Activated T-cell treated with anti-CD3 and anti-CD28 coated beads for 1 hour (primary cell): ENCODE results near the gene PHPT1.

Experiments
- DNase-seq: peaks from one replicate; pipeline ENCODE4 v3.0.0-alpha.2; 2020; ENCODE audit warnings: low read depth

Gene PHPT1

DNA sequence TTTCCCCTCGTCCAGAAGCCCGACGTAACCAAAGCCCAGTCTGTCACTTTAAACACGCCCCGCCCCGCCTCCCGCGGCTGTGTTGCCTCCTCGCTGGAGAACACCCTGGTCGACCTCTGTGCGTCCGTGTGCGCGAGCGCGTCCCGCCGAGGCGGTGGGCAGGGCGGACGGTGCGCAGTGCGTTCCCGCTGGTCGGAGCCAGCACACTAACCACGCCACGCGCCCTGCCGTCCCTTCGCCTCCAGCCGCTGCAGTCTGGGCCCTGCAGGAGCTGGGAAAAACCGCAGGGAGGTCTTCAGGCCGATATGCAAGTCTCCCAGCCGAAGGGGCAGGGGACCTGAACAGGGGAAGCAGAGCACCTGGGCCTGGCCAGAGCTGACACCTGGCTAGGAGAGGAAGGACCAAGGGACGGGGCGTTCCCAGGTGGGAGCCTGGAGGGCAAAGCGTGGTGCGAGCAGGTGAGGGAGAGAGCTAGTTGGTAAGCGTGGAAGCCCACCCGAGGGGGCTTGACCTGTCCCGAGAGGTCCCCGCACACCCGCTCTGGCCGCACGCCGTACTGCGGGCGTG is 1.3 kb upstream of the PHPT1 start:
- DNase-seq = peak; percentile 50

DNA sequence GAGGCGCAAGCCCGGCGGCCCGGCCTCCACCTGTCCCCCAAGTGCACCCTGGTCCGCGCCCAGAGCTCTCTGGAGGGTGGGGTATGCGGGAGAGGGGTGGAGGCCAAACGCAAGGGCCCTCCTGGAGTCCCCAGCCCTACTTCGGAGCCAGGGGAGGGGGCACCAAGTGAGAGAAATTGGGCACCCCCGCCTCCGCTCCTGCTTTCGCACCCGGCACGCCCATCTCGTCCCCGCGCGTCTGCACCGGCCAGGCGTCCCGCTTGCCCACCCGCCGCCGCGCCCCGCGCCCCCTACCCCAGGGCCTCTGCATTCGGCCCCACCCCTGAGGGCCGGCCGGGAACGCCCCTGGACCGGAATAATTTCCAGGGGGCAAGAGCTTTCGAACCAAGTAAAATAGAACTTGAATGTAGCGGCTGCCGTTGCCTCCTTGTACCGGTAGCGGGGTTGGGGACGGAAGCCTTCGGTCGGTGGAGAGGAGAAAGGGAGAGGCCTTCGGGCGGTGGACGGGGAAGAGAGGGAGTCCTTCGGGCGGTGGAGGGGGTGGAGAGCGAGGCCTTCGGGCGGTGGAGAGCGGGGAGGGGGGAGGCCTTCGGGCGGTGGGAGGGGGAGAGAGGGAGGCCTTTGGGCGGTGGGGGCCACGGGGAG is 694 bp upstream of the PHPT1 start:
- DNase-seq = no peak

DNA sequence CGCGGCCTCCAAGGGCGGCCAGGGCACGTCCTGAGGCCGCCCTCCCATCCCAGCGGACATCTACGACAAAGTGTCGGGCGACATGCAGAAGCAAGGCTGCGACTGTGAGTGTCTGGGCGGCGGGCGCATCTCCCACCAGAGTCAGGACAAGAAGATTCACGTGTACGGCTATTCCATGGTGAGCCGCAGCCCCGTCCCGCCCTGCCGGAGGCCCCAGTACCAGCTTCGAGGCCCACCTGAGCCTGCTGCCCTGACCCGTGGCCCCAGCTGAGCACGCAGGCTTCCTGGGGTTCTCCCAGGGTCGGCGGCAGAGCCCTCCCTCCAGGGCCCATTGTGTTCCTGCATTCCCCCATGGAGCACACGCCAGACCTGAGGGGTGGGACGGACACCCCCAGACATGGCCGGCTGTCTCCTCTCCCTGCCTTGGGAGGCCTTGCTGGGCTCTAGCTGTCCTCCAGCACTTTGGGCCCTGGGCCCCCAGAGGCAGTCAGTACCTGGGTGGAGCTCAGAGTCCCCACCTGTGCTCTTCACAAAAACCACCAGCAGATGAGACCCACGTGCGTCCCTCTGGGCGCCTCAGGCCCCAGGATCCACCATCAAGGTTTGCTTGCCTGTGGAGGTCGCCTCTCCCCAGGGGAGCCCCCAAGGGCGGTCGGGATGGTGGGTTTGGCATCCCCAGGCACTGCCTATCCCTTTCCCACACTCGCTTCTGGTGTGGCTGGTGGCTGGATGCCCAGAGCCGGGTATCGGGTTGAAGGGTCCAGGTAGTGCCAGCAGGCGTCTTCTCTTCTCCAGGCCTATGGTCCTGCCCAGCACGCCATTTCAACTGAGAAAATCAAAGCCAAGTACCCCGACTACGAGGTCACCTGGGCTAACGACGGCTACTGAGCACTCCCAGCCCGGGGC is 1.0 kb downstream of the PHPT1 start:
- no peak for DNase-seq

DNA sequence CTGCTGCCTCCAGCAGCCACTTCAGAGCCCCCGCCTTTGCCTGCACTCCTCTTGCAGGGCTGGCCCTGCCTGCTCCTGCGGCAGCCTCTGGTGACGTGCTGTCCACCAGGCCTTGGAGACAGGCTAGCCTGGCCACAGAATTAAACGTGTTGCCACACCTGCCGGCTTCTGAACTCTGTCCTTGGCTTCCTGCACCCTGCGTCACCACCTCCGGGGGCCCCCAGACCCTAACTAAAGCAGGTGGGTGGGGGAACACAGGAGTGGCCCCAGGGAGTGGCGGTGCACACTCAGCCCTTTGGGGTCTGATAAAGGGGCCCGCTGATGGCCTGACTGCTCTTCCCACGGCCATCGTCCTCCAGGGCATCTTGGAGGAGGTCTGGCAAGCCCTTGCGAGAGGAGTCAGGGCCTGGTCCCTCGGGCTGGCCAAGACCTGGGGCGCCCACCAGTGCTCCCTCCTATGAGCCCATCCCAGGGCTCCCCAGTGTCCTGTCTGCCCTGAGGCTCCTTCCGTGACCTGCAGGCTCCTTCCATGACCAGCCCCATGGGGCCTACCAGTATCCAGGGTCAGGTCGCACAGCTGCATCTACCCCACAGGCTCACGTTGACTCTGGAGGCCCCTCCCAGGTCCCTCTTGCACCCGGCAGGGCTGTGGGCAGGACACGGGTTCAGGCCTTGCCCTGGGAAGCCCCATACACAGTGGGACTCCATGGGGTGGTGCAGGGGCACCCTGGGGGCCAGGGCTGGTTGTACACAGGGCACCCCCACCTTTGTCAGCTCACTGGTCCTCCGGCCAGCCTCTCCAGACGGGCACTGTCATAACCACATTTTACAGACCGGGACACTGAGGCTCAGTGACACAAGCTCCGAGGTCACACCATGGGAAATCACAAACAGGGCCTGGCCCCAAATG is 1.9 kb downstream of the PHPT1 start:
- DNase-seq = no peak

DNA sequence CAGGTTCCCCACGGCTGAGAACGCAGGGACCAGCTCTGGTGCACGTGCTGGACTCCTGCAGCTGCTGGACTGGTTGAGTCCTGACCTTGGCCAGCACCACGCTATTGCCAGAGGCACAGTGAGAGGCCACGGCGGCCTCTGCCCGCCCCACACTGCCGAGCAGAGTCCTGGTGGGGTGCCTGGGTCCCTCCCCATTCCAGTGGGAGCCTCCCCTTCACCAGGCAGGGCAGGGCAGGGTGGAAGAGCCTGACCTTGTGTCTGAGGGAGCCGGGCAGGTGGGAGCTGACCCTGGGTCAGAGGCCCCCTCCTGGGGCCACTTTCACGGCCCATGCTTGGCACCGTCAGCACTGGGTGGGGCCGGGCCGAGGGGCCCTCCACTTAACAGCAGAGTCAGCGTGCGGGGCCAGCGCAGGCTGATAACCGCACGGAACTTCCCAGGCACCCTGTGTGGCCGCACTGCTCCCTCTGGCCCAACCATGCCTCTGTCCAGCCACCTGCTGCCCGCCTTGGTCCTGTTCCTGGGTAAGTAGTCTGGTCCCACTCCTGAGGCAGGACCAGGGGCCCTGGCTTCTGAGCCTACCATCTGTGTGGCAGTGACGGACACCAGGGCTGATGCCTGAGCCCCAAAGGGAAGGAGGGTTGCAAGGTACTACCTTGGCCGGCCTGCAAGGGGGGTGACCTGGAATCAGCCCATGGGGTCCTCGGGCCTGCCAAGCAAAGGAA is 2.9 kb downstream of the PHPT1 start, which contains the start of gene MAMDC4:
MAMDC4 (plus strand) TSS at position 406 of the 723 bp plus-strand sequence; CDS start at position 477, 71 bp downstream.
- DNase-seq = no peak

DNA sequence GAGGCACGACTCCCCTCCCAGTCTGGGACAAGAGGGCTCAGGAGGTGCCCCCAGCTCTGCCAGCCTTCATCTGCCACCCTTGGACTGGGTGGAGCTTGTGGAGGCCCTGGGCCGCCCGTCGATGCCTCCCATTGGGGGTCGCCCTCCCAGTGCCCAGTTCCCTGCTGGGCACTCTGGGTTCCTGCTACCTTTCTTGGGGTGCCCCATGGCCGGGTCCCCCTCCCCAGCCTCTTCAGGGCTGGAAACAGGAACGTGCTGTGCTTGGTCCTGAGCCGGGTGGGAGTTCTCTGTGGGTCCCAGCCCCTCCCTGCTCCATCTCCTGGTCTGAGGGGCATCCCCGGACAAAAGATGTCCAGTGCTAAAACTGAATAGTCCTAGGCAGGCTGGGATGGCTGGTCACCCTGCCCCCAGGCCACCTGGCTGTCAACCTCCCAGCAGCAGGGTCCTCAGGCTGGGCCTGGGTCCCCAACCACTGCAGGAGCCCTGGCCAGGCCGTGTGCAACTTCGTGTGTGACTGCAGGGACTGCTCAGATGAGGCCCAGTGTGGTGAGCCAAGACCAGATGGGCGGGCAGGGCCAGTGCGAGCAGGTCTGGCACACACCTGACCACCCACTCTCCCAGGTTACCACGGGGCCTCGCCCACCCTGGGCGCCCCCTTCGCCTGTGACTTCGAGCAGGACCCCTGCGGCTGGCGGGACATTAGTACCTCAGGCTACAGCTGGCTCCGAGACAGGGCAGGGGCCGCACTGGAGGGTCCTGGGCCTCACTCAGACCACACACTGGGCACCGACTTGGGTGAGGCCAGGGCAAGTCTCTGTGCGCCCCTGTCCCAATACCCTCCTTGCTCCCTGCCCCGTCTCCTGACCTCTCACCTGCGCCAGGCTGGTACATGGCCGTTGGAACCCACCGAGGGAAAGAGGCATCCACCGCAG is 3.7 kb downstream of the PHPT1 start:
- DNase-seq = no peak

DNA sequence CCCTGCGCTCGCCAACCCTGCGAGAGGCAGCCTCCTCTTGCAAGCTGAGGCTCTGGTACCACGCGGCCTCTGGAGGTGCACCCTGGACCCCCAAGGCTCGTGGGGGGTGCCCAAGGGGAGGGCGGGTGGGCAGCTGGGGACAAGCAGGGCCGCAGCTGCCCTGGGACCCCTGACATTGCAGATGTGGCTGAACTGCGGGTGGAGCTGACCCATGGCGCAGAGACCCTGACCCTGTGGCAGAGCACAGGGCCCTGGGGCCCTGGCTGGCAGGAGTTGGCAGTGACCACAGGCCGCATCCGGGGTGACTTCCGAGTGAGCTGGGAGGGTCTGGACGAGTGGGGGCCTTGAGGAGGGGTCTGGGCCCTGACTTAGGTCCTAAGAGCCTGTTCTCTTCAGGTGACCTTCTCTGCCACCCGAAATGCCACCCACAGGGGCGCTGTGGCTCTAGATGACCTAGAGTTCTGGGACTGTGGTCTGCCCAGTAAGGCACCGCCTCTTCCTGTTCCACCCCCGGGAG is 4.4 kb downstream of the PHPT1 start:
- no peak for DNase-seq

DNA sequence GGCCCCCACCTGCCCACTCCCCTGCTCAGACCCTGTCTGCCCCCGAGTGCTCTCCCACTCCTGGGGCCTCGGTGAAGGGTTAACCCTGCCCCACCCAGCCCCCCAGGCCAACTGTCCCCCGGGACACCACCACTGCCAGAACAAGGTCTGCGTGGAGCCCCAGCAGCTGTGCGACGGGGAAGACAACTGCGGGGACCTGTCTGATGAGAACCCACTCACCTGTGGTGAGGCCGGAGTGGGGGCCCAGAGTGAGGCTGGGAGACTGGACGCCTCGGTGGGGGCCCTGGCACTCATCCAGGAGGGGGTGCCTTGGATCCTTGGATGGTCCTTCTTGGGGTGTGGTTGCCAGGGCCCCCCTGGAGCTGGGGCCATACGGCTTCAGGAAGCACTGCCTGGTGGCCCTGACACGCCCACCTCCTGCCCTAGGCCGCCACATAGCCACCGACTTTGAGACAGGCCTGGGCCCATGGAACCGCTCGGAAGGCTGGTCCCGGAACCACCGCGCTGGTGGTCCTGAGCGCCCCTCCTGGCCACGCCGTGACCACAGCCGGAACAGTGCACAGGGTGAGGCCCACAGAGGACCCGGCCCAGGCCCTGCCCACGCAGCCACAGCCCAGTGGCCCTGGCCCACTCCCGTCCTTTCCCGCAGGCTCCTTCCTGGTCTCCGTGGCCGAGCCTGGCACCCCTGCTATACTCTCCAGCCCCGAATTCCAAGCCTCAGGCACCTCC is 5.1 kb downstream of the PHPT1 start:
- DNase-seq = no peak

DNA sequence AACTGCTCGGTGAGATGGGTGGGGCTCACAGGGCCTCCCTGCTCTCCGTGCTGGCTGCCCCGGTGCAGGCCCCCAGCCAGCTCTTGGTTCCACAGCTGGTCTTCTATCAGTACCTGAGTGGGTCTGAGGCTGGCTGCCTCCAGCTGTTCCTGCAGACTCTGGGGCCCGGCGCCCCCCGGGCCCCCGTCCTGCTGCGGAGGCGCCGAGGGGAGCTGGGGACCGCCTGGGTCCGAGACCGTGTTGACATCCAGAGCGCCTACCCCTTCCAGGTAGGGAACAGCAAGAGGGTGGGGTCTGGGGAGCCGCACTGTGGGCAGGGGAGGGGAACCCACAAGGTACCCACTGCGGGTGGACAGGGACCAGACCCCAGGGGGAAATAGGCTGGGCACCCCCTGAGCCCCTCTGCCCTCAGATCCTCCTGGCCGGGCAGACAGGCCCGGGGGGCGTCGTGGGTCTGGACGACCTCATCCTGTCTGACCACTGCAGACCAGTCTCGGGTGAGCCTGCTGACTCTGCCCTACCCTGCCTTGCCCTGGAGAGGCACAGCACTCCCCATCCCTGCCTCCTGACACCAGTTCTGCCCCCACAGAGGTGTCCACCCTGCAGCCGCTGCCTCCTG is 5.7 kb downstream of the PHPT1 start:
- DNase-seq = no peak

DNA sequence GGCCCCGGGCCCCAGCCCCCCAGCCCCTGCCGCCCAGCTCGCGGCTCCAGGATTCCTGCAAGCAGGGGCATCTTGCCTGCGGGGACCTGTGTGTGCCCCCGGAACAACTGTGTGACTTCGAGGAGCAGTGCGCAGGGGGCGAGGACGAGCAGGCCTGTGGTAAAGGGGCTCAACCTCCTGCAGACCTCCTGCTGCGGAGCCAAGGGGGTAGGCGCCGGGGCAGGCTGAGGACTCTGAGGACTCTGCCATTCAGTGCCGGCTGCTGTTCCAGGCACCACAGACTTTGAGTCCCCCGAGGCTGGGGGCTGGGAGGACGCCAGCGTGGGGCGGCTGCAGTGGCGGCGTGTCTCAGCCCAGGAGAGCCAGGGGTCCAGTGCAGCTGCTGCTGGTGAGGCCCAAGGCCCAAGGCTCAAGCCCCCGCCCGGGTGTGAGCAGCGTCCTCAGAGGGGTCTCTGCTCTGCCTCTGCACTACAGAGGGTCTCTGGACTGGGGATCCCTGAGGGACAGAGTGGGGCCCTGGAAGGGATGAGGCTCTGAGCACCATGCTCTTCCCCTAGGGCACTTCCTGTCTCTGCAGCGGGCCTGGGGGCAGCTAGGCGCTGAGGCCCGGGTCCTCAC is 6.4 kb downstream of the PHPT1 start:
- no peak for DNase-seq

DNA sequence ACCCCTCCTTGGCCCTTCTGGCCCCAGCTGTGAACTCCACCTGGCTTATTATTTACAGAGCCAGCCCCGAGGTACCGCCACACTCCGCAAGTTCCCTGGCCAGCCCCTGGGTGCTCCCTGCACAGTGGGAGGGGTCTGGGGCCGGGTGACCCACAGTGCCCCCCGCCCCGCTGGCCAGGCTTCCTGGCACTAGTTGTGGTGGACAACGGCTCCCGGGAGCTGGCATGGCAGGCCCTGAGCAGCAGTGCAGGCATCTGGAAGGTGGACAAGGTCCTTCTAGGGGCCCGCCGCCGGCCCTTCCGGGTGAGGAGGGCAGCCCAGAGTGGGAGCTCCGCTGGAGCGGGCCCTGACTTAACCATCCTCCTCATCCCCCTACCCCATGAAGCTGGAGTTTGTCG is 6.9 kb downstream of the PHPT1 start:
- no peak for DNase-seq

DNA sequence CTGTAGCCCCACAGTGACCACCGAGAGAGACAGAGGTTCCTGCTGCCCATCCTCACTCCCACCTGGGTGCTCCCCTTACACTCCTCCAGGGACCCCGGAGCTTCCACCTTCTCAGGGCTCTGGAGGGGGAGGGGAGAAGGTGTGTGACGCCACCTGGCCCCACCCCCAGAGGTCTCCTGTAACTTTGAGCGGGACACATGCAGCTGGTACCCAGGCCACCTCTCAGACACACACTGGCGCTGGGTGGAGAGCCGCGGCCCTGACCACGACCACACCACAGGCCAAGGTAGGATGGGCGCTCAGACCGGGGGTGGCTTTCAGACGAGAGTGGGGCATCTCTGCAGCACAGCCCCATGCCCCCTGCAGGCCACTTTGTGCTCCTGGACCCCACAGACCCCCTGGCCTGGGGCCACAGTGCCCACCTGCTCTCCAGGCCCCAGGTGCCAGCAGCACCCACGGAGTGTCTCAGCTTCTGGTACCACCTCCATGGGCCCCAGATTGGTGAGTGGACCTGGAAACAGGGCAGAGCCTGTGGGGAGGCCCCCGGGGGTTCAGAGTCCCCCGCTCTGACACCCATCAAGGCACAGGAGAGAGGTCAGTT is 7.4 kb downstream of the PHPT1 start:
- no peak for DNase-seq

DNA sequence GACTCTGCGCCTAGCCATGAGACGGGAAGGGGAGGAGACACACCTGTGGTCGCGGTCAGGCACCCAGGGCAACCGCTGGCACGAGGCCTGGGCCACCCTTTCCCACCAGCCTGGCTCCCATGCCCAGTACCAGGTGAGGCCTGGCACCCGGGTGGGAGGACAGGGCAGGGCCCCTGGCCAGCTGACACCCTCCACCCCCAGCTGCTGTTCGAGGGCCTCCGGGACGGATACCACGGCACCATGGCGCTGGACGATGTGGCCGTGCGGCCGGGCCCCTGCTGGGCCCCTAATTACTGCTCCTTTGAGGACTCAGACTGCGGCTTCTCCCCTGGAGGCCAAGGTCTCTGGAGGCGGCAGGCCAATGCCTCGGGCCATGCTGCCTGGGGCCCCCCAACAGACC is 8.0 kb downstream of the PHPT1 start:
- DNase-seq = no peak

DNA sequence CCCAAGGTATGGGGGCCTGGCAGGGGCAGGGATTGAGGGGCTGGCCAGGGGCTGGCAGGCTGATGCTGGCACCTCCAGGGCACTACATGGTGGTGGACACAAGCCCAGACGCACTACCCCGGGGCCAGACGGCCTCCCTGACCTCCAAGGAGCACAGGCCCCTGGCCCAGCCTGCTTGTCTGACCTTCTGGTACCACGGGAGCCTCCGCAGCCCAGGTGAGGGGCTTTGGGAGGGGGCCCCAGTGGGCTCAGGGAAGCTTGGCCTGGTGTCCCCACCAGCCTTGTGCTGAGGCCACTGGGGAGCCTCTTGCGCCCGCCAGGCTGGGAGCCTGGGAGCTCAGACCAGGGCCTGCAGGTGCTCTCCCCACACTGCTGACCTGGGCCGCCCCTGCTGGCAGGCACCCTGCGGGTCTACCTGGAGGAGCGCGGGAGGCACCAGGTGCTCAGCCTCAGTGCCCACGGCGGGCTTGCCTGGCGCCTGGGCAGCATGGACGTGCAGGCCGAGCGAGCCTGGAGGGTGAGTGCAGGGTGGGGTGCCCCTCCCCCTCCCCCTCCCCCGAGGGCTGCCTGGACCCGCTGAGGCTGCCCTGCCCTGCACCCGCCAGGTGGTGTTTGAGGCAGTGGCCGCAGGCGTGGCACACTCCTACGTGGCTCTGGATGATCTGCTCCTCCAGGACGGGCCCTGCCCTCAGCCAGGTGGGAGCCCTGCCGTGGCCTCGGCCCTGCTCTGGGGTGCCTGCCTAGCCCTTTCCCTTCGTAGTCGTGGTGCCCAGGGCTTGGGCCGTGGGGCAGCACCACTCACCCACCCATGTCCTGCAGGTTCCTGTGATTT is 8.6 kb downstream of the PHPT1 start:
- DNase-seq = no peak

DNA sequence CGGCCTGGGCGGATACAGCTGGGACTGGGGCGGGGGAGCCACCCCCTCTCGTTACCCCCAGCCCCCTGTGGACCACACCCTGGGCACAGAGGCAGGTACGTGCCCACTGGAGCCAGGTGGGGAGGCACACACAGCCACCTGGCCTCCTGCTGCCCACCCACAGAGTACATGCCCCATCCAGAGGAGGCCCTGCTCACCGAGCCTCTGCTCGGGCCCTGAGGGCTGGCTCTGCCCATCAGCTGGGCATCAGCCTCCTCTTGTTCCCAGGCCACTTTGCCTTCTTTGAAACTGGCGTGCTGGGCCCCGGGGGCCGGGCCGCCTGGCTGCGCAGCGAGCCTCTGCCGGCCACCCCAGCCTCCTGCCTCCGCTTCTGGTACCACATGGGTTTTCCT is 9.2 kb downstream of the PHPT1 start:
- DNase-seq = no peak

DNA sequence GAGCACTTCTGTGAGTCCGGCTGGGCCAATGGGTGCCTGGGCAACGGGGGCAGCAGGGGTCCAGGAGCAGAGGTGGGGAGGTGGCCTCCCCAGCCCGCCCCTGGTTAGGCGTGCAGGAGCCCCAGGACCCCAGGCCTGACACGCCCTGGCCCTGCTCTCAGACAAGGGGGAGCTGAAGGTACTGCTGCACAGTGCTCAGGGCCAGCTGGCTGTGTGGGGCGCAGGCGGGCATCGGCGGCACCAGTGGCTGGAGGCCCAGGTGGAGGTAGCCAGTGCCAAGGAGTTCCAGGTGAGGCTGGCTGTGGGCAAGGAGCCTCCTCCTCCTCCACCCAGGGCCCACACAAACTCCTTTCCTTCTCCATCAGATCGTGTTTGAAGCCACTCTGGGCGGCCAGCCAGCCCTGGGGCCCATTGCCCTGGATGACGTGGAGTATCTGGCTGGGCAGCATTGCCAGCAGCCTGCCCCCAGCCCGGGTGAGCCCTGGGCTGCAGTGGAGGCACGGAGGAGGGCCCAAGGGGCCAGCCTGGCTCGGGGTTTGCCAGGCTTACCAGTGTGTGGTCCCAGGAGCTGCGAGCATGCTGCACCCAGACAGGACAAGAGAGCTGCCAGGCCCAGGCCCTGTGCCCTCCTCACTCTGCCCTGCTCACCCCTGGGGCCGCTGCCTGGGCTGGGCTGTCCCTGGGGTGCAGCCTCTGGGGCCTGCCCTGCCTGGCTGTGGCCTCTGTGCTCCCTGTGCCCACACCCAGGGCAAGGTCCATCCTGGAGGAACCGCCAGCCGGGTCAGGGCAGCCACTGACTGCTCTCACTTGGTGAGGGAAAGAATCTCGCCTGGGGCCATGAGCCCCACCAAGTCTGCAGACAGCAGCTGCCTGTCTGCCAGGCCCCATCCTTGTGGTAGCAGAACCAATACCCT is 9.9 kb downstream of the PHPT1 start:
- DNase-seq = no peak
